ENCODE data around the gene SPEM2.

The SPEM2 gene

GRCh38 chr17:7421186-7421585, 4.2 kb upstream of the SPEM2 start:
- no peak overlapping the region for H3K4me3 ChIP-seq (ENCODE audit: low read depth, low read length)
- no peak for DNase-seq (ENCODE audit: low read depth)
- TF ChIP-seq, protein P1, sequence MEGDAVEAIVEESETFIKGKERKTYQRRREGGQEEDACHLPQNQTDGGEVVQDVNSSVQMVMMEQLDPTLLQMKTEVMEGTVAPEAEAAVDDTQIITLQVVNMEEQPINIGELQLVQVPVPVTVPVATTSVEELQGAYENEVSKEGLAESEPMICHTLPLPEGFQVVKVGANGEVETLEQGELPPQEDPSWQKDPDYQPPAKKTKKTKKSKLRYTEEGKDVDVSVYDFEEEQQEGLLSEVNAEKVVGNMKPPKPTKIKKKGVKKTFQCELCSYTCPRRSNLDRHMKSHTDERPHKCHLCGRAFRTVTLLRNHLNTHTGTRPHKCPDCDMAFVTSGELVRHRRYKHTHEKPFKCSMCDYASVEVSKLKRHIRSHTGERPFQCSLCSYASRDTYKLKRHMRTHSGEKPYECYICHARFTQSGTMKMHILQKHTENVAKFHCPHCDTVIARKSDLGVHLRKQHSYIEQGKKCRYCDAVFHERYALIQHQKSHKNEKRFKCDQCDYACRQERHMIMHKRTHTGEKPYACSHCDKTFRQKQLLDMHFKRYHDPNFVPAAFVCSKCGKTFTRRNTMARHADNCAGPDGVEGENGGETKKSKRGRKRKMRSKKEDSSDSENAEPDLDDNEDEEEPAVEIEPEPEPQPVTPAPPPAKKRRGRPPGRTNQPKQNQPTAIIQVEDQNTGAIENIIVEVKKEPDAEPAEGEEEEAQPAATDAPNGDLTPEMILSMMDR (IDR thresholded peaks at IDR 0.05; ENCODE audit: low read depth, low read length, missing control alignments): no peak

- TF ChIP-seq, protein P1 (IDR thresholded peaks at IDR 0.05; ENCODE audit: low read depth, low read length, missing control alignments): no peak
- no peak overlapping the region for H3K4me3 ChIP-seq (ENCODE audit: low read depth, low read length)
- DNase-seq (ENCODE audit: low read depth): no peak
Observed at GRCh38 chr17:7423679-7424078, 1.7 kb upstream of the SPEM2 start.

DNA sequence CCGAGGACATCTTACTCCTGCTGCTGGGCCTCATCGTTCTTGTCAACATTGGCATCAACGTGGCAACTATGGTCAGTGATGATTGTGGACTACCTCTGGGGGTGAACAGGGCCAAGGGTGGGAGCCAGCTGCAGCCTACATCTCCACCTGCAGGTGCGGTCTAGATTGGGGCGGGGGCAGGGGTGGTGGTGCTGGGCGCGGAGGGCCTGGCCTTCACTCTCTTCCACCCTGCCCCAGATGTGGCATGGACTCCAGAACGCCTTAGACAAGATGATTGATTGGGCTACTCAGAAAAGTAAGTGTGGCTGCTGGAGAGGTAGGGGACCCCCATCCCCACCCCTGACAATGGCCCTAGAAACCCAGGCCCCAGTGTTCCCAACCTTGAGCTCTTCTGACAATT, 340 bp downstream of the SPEM2 start:
- TF ChIP-seq, protein P1 (IDR thresholded peaks at IDR 0.05; ENCODE audit: low read depth, low read length, missing control alignments): no peak
- H3K4me3 ChIP-seq (ENCODE audit: low read depth, low read length): no peak overlapping the region
- DNase-seq (ENCODE audit: low read depth): no peak

GRCh38 chr17:7426203-7426863, 917 bp downstream of the SPEM2 start:
- no peak overlapping the region for H3K4me3 ChIP-seq (ENCODE audit: low read depth, low read length)
- no peak for DNase-seq (ENCODE audit: low read depth)
- TF ChIP-seq, protein P1 (IDR thresholded peaks at IDR 0.05; ENCODE audit: low read depth, low read length, missing control alignments): no peak

DNA sequence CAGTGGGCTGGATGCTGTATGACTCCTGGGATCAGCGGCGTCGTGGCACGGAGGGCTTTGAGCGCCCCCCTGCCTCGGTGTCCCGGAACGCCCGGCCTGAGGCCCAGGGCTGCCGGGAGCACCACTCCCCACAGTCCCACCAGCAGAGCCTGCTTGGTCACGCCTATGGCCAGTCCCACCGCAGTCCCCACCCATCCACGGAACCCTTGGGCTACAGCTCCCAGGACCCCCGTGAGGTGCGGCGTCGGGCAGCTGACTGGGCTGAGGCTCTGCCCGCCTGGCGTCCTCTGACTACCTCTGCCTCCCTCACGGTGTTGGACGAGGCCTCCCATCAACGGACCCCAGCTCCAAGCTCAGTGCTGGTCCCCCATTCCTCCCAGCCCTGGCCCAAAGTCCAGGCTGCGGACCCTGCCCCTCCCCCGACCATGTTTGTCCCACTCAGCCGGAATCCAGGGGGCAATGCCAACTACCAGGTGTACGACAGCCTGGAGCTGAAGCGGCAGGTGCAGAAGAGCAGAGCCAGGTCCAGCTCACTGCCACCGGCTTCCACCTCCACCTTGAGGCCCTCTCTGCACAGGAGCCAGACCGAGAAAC, 1.6 kb downstream of the SPEM2 start:
- no peak overlapping the region for H3K4me3 ChIP-seq (ENCODE audit: low read depth, low read length)
- no peak for DNase-seq (ENCODE audit: low read depth)
- TF ChIP-seq, protein P1 (IDR thresholded peaks at IDR 0.05; ENCODE audit: low read depth, low read length, missing control alignments): no peak

- H3K4me3 ChIP-seq (ENCODE audit: low read depth, low read length): no peak overlapping the region
- TF ChIP-seq, protein P1 (IDR thresholded peaks at IDR 0.05; ENCODE audit: low read depth, low read length, missing control alignments): no peak
- DNase-seq (ENCODE audit: low read depth): no peak
Observed at GRCh38 chr17:7427549-7427948, 2.1 kb downstream of the SPEM2 start.

DNA sequence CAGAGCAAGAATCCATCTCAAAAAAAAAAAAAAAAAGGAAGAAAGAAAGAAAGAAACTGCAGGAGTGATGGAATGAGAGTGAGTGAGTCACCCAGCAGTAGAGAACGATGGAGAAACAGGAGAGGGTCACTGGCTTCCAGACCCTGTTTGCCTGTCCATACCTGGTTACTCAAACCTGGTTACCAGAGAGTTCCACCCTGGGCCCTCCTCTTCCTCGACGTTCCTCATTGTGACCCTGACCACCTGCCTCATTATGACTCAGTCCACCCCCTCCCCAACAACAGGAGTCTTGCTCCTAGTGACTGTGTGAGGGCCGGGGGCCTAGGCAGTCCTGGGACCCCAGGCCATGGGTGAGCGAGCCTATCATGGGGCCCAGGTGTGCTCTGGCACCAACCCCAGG, 3.1 kb downstream of the SPEM2 start, which contains the start of gene SPEM3:
Gene SPEM3, plus strand, starts transcription at position 301 of the 400 bp plus-strand sequence. Its CDS starts 46 bp downstream, at position 347.
- DNase-seq (ENCODE audit: low read depth): no peak
- TF ChIP-seq, protein P1 (IDR thresholded peaks at IDR 0.05; ENCODE audit: low read depth, low read length, missing control alignments): no peak
- no peak within 1 kb of the TSS for H3K4me3 ChIP-seq (ENCODE audit: low read depth, low read length)

All from GM12864 (cell line).